Measurements from ENCODE around the gene AFDN. TPM values are rescaled to one million over a fixed set of nuclear protein-coding genes. Genes with fewer than 3 reads are reported as not detected.

The AFDN gene
- total RNA-seq, 1 donor from 2014 or later: 357 TPM

DNA sequence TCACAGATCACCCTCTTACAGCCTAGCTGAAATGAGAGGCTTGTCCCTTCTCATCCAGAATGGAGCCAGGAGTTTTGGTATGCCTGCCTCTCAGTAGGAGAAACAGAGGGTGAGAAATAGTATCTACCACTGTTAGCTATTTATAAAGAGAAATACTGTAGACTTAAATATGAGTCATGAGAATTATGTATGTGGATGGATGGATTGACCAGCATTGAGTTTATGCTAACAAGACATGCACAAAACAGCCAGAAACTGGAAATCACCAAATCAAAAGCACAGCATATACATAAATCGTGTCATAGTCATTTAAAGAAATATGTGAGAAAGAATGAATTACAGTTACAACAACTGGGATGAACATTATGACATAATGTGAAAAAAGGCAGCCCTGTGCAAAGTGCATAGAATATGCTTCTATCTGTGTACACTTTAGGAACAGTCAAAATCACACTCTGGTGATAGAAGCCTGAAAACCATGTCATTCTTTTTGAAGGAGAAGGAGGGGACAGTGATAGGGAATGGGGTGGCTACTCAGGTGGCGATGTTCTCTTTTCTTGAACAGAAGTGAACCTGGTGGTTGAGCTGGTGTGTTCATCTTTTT is 90.9 kb downstream of the AFDN start:
- Histone ChIP-seq H3K27me3 (no peaks in the 10 kb centered on the region), H2AFZ (replicated peaks) (no peak overlapping the region), H3K36me3 (peaks cover 32% of the 10 kb centered on the region), H3K9me3 (ENCODE audit: low read depth) (no peaks in the 10 kb centered on the region), H3K9ac (no peak overlapping the region), H3K4me3 (no peak overlapping the region), H3K4me1 (peaks cover 7% of the 10 kb centered on the region), H3K4me2 (no peak overlapping the region), H3F3A (ENCODE audit: low read depth) (peaks cover 5% of the 10 kb centered on the region), H3K79me2 (ENCODE audit: low read depth) (no peaks in the 10 kb centered on the region), H4K20me1 (ENCODE audit: low read depth) (peaks cover 9% of the 10 kb centered on the region), H3K27ac (no peak overlapping the region)
- no peak overlapping the region for H3K4me3 Mint-ChIP-seq
- H3K27me3 Mint-ChIP-seq (ENCODE audit: insufficient read depth, low read depth): no peaks in the 10 kb centered on the region
- peaks cover 37% of the 10 kb centered on the region for H3K36me3 Mint-ChIP-seq
- no peak for DNase-seq (ENCODE audit: low spot score)
- TF ChIP-seq EZH2 (IDR thresholded peaks at IDR 0.05): no peak
- TF ChIP-seq, protein P1, sequence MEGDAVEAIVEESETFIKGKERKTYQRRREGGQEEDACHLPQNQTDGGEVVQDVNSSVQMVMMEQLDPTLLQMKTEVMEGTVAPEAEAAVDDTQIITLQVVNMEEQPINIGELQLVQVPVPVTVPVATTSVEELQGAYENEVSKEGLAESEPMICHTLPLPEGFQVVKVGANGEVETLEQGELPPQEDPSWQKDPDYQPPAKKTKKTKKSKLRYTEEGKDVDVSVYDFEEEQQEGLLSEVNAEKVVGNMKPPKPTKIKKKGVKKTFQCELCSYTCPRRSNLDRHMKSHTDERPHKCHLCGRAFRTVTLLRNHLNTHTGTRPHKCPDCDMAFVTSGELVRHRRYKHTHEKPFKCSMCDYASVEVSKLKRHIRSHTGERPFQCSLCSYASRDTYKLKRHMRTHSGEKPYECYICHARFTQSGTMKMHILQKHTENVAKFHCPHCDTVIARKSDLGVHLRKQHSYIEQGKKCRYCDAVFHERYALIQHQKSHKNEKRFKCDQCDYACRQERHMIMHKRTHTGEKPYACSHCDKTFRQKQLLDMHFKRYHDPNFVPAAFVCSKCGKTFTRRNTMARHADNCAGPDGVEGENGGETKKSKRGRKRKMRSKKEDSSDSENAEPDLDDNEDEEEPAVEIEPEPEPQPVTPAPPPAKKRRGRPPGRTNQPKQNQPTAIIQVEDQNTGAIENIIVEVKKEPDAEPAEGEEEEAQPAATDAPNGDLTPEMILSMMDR (IDR thresholded peaks at IDR 0.05): no peak
- H3K4me1 Mint-ChIP-seq: no peaks in the 10 kb centered on the region
- H3K9me3 Mint-ChIP-seq: no peaks in the 10 kb centered on the region
- H3K27ac Mint-ChIP-seq: no peak overlapping the region

DNA sequence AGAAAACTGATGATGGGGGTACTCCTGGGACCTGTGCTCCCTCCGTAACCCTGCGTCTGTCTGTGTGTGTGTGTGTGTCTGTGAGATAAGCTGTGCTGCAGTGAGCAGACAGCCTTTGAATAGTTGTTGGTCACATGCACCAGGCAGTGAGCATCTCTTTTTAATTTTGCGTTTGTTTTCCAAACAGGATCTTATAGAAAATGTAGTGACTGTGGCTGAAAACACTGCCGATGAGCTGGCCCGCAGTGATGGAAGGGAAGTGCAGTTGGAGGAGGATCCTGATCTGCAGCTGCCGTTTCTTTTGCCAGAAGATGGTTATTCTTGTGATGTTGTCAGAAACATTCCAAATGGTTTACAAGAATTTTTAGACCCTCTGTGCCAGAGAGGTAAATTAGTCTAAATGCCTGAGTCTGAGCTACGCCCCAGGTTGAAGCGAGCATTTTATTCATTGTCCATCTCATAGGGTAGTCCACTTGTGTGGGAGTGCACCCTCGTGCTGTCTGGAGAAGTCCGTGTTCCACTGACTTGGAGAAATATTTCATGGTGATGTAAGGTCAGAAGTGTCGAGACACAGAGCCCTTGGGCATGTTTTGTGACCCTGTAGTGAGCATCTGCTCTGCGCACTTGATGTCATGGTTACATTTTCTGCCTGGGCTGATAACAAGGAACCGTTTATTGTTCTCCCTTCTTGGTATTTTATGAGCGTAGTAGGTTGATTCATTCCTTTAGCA is 92.0 kb downstream of the AFDN start:
- Histone ChIP-seq H3K36me3 (peaks cover 30% of the 10 kb centered on the region), H3K79me2 (ENCODE audit: low read depth) (no peaks in the 10 kb centered on the region), H3K9ac (no peak overlapping the region), H3K4me3 (no peak overlapping the region), H3K27me3 (no peaks in the 10 kb centered on the region), H3K4me2 (no peak overlapping the region), H3K27ac (no peak overlapping the region), H2AFZ (replicated peaks) (no peak overlapping the region), H3F3A (ENCODE audit: low read depth) (peaks cover 5% of the 10 kb centered on the region), H3K4me1 (peaks cover 8% of the 10 kb centered on the region), H3K9me3 (ENCODE audit: low read depth) (no peaks in the 10 kb centered on the region), H4K20me1 (ENCODE audit: low read depth) (peaks cover 9% of the 10 kb centered on the region)
- H3K36me3 Mint-ChIP-seq: peaks cover 30% of the 10 kb centered on the region
- no peaks in the 10 kb centered on the region for H3K4me1 Mint-ChIP-seq
- H3K27me3 Mint-ChIP-seq (ENCODE audit: insufficient read depth, low read depth): no peaks in the 10 kb centered on the region
- H3K27ac Mint-ChIP-seq: no peak overlapping the region
- TF ChIP-seq EZH2 (IDR thresholded peaks at IDR 0.05) (no peak), EZH2phosphoT487 (IDR thresholded peaks at IDR 0.05) (no peak)
- TF ChIP-seq, protein P1 (IDR thresholded peaks at IDR 0.05): no peak
- H3K4me3 Mint-ChIP-seq: no peak overlapping the region
- no peak for DNase-seq (ENCODE audit: low spot score)
- H3K9me3 Mint-ChIP-seq: no peaks in the 10 kb centered on the region

DNA sequence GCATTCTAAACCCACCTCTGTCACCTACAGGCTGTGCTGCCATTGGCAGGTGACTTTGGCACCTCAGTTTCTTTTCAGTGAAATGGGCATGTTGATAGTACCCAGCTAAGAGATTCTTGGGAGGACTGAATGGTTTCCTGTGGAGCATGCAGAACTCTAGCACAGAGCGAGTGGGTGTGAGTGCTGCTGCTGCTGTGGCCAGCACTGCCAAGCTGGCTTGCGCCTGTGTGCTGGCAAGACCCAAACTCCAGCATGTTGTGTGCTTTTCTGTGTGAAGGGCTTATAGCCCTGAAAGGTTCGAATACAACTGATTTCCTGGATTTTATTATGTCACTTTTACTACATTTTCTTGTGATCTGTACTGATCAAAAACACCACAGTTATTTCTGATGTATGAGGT is 92.6 kb downstream of the AFDN start:
- no peak for DNase-seq (ENCODE audit: low spot score)
- Histone ChIP-seq H3K4me1 (peaks cover 8% of the 10 kb centered on the region), H3K27ac (no peak overlapping the region), H3K9ac (no peak overlapping the region), H3K27me3 (no peaks in the 10 kb centered on the region), H3K36me3 (peaks cover 26% of the 10 kb centered on the region), H4K20me1 (ENCODE audit: low read depth) (peaks cover 9% of the 10 kb centered on the region), H3F3A (ENCODE audit: low read depth) (peaks cover 5% of the 10 kb centered on the region), H3K4me3 (no peak overlapping the region), H3K9me3 (ENCODE audit: low read depth) (no peaks in the 10 kb centered on the region), H3K4me2 (no peak overlapping the region), H3K79me2 (ENCODE audit: low read depth) (no peaks in the 10 kb centered on the region), H2AFZ (replicated peaks) (no peak overlapping the region)
- Mint-ChIP-seq H3K4me3 (no peak overlapping the region), H3K9me3 (no peaks in the 10 kb centered on the region), H3K27ac (no peak overlapping the region), H3K27me3 (ENCODE audit: insufficient read depth, low read depth) (no peaks in the 10 kb centered on the region), H3K4me1 (no peaks in the 10 kb centered on the region), H3K36me3 (peaks cover 31% of the 10 kb centered on the region)
- TF ChIP-seq EZH2phosphoT487 (IDR thresholded peaks at IDR 0.05): no peak
- TF ChIP-seq, protein P1 (IDR thresholded peaks at IDR 0.05): no peak
- TF ChIP-seq EZH2 (IDR thresholded peaks at IDR 0.05): no peak

All from neural progenitor cell (in vitro differentiated cells).